ENCODE data around the gene ADAMTS10. TPM values are rescaled to one million over a fixed set of nuclear protein-coding genes. Genes with fewer than 3 reads are reported as not detected.

Gene ADAMTS10
- total and polyA plus RNA-seq, 10 of the 15 experiments (the other 5 are each of a cell fraction or from before 2014, with no cell fraction given) = 0.01 to 2.5 (median 0.42) TPM; not detected in 3

GRCh38 chr19:8569066-8569771 is 41.3 kb downstream of the ADAMTS10 start (continued):
- no peak for TF ChIP-seq ZNF592 (IDR thresholded peaks at IDR 0.05)
- no peak for TF ChIP-seq STAT3 (IDR thresholded peaks at IDR 0.05; ENCODE audit: low read depth, low read length)
- no peak for TF ChIP-seq EZH2 (IDR thresholded peaks at IDR 0.05; ENCODE audit: borderline replicate concordance, control insufficient read depth, low read depth, low read length)
- no peak for TF ChIP-seq KLF5 (IDR thresholded peaks at IDR 0.05; ENCODE audit: partially characterized antibody)
- TF ChIP-seq POLR2AphosphoS2 (IDR thresholded peaks at IDR 0.05; ENCODE audit: low read depth, low read length) = no peak
- TF ChIP-seq EGR1 (IDR thresholded peaks at IDR 0.05; ENCODE audit: borderline replicate concordance in 1 of 2, low read depth in 2 of 2, low read length in 2 of 2) = 0 out of 3 replicates have a peak, but pooled peaks of 1 of the 2 experiments have one; percentile 39
- no peak for TF ChIP-seq ZNF384 (IDR thresholded peaks at IDR 0.05; ENCODE audit: borderline replicate concordance, low read depth, low read length)
- peak; percentile 33; the same call in 1 of the 2 replicates for TF ChIP-seq RAD21 (IDR thresholded peaks at IDR 0.05; ENCODE audit: insufficient read depth, low read depth, low read length)
- TF ChIP-seq NFYA (IDR thresholded peaks at IDR 0.05; ENCODE audit: borderline replicate concordance, low read depth, low read length) = no peak
- TF ChIP-seq ATF2 (IDR thresholded peaks at IDR 0.05; ENCODE audit: low read length) = no peak
- TF ChIP-seq FOXK2 (IDR thresholded peaks at IDR 0.05) = no peak
- peak; percentile 47 for TF ChIP-seq SKIL (IDR thresholded peaks at IDR 0.05; ENCODE audit: low read depth, poor library complexity, severe bottlenecking)
- no peak for TF ChIP-seq ZBTB40 (IDR thresholded peaks at IDR 0.05; ENCODE audit: borderline replicate concordance)
